ENCODE measurements around the gene MMP20.

Gene MMP20

DNA sequence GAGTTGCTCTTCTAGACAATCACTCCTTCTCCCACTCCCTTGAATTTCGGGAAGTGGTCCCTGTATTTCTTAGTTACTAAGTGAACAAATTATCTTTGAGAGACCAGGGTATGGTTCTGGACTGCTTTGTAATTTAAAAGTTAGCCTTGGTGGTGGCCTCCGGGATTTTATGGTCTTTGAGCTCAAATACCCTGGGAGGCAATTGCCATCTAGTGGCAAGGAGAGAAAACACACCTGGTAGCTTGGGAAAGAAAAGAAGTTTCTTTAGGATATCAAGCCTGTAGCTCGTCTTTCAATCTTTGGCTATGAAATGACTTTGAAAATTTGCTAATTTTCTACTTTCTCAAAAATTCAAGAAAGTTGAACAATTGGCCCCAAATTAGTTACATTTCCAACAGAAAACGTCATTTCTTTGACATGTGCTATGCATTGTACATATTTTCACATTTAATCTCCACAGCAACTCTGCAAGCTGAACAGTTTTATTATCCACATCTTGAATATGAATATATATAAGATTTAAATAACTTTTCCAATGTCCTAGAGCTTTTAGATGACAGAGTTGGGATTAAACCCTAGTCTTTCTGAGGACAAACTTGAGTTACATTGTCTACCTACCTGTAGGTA is 41.3 kb upstream of the MMP20 start:
- H3K27ac ChIP-seq (ENCODE audit: extremely low read depth, low read depth, low read length), result no peak overlapping the region
- CTCF ChIA-PET, result interaction anchor here (0.6 to 4.1 kb wide), 46 partner anchors 9 to 805 kb away, joined by 3 to 43 read pairs (median 4); no protein-coding TSS in a partner anchor
- POLR2A ChIA-PET, result interaction anchor here (0.5 kb wide), 1 partner anchor 152 kb away, joined by 3 read pairs; no protein-coding TSS in a partner anchor
- no peaks in the 10 kb centered on the region for H3K36me3 ChIP-seq (ENCODE audit: control insufficient read depth in 2 of 2, insufficient read depth in 1 of 2, low read length in 2 of 2)
- no peak overlapping the region for H3K4me3 ChIP-seq (ENCODE audit: low read depth, low read length)
- H3K9me3 ChIP-seq (ENCODE audit: control insufficient read depth, insufficient read depth, low read depth, low read length), result no peaks in the 10 kb centered on the region
- TF ChIP-seq, protein P1, sequence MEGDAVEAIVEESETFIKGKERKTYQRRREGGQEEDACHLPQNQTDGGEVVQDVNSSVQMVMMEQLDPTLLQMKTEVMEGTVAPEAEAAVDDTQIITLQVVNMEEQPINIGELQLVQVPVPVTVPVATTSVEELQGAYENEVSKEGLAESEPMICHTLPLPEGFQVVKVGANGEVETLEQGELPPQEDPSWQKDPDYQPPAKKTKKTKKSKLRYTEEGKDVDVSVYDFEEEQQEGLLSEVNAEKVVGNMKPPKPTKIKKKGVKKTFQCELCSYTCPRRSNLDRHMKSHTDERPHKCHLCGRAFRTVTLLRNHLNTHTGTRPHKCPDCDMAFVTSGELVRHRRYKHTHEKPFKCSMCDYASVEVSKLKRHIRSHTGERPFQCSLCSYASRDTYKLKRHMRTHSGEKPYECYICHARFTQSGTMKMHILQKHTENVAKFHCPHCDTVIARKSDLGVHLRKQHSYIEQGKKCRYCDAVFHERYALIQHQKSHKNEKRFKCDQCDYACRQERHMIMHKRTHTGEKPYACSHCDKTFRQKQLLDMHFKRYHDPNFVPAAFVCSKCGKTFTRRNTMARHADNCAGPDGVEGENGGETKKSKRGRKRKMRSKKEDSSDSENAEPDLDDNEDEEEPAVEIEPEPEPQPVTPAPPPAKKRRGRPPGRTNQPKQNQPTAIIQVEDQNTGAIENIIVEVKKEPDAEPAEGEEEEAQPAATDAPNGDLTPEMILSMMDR (tag by site-specific recombination; IDR thresholded peaks at IDR 0.05), result peak; percentile 30; the same call in 1 of the 2 replicates
- no peak for TF ChIP-seq ZNF133 (tag by site-specific recombination; IDR thresholded peaks at IDR 0.05)
- peak; percentile 71 for TF ChIP-seq ZNF654 (tag by site-specific recombination; IDR thresholded peaks at IDR 0.05; ENCODE audit: low read depth)
- no peaks in the 10 kb centered on the region for H3K4me1 ChIP-seq (ENCODE audit: control insufficient read depth, insufficient read depth, low read length)

DNA sequence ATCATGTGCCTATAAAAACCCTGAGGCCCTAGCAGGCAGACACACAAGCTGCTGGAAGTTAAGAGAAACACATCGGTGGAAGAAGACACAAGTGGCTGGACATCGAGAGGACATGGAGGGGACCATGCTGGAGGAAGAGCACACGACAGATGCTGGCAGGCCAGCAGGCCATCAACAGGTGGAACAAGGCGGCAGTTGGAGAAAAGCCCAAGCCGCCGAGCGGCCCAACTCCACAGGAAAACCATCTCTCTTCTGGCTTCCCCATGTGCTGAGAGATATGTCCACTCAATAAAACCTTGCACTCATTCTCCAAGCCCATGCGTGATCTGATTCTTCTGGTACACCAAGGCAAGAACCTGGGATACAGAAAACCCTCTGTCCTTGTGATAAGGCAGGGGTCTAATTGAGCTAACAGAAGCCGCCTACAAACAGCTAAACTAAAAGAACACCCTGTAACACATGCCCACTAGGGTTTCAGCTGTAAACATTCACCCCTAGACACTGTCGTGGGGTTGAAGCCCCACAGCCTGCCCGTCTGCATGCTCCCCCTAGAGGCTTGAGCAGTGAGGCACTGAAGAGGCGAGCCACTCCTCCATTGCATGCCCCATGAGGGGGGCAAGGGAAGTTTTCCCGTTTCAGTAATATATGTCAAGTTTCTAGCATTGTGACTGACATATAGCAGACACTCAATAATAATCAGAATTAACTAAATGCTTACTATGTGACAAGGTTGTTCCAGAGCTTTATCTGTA is 39.0 kb upstream of the MMP20 start:
- Histone ChIP-seq H3K9me3 (ENCODE audit: control insufficient read depth, insufficient read depth, low read depth, low read length) (no peaks in the 10 kb centered on the region), H3K4me1 (ENCODE audit: control insufficient read depth, insufficient read depth, low read length) (no peaks in the 10 kb centered on the region), H3K27ac (ENCODE audit: extremely low read depth, low read depth, low read length) (no peak overlapping the region), H3K36me3 (ENCODE audit: control insufficient read depth in 2 of 2, insufficient read depth in 1 of 2, low read length in 2 of 2) (no peaks in the 10 kb centered on the region), H3K4me3 (ENCODE audit: low read depth, low read length) (no peak overlapping the region)
- ChIA-PET CTCF (interaction anchor here (0.6 to 4.1 kb wide), 6 partner anchors 10 to 375 kb away, joined by 3 to 43 read pairs (median 3); no protein-coding TSS in a partner anchor), POLR2A (no interaction called here)
- peak; percentile 58 for TF ChIP-seq SCRT2 (tag by site-specific recombination; IDR thresholded peaks at IDR 0.05)
- no peak for TF ChIP-seq ZNF274 (IDR thresholded peaks at IDR 0.05; ENCODE audit: low read length)
- TF ChIP-seq ZNF274 (tag by site-specific recombination; IDR thresholded peaks at IDR 0.05; ENCODE audit: borderline replicate concordance), result no peak
- TF ChIP-seq YY2 (tag by site-specific recombination; IDR thresholded peaks at IDR 0.05), result no peak

DNA sequence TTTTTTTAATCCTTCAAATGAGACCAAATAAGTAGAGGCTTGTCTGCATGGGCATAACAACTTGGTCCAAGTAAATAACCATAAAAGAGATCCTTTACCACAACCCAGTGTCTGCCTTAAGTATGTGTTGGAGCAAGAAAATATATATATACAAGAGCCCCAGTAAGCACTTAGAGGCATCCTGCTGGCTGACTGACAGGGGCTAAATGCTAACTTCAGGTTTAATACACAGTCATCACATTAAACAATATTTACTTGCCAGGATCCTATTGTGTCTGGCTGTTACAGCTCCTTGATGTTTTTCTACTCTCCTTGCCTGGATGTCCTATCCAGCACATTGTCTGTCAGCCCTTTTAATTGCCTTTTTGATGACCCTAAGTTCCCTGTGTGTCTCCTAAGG is 37.5 kb upstream of the MMP20 start:
- Histone ChIP-seq H3K9me3 (ENCODE audit: control insufficient read depth, insufficient read depth, low read depth, low read length) (no peaks in the 10 kb centered on the region), H3K27ac (ENCODE audit: extremely low read depth, low read depth, low read length) (no peak overlapping the region), H3K36me3 (ENCODE audit: control insufficient read depth in 2 of 2, insufficient read depth in 1 of 2, low read length in 2 of 2) (no peaks in the 10 kb centered on the region), H3K4me3 (ENCODE audit: low read depth, low read length) (no peak overlapping the region), H3K4me1 (ENCODE audit: control insufficient read depth, insufficient read depth, low read length) (no peaks in the 10 kb centered on the region)
- POLR2A ChIA-PET, result no interaction called here
- TF ChIP-seq, protein P2, sequence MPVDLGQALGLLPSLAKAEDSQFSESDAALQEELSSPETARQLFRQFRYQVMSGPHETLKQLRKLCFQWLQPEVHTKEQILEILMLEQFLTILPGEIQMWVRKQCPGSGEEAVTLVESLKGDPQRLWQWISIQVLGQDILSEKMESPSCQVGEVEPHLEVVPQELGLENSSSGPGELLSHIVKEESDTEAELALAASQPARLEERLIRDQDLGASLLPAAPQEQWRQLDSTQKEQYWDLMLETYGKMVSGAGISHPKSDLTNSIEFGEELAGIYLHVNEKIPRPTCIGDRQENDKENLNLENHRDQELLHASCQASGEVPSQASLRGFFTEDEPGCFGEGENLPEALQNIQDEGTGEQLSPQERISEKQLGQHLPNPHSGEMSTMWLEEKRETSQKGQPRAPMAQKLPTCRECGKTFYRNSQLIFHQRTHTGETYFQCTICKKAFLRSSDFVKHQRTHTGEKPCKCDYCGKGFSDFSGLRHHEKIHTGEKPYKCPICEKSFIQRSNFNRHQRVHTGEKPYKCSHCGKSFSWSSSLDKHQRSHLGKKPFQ (tag by site-specific recombination; IDR thresholded peaks at IDR 0.05), result no peak
- TF ChIP-seq, protein P3, sequence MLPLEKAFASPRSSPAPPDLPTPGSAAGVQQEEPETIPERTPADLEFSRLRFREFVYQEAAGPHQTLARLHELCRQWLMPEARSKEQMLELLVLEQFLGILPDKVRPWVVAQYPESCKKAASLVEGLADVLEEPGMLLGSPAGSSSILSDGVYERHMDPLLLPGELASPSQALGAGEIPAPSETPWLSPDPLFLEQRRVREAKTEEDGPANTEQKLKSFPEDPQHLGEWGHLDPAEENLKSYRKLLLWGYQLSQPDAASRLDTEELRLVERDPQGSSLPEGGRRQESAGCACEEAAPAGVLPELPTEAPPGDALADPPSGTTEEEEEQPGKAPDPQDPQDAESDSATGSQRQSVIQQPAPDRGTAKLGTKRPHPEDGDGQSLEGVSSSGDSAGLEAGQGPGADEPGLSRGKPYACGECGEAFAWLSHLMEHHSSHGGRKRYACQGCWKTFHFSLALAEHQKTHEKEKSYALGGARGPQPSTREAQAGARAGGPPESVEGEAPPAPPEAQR (tag by site-specific recombination; IDR thresholded peaks at IDR 0.05), result no peak
- TF ChIP-seq ZNF274 (IDR thresholded peaks at IDR 0.05; ENCODE audit: low read length) (no peak), ZNF274 (tag by site-specific recombination; IDR thresholded peaks at IDR 0.05; ENCODE audit: borderline replicate concordance) (no peak)
- CTCF ChIA-PET, result no interaction called here

DNA sequence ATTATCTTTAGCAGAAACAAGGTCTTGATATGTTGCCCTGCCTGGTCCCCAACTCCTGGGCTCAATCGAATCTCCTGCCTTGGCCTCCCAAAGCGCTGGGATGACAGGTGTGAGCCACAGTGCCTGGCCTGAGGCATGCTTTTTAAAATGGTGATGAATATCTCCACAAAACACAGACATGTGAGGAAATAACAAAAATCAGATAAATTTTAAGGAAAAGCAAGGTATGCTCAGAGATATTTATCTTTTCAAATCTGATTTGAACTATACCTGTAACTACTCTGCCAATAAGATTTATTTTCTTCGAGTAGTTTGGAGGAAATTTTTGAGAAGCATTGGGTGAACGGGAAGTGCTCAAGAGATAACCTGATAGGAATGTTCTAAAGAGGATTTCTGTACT is 35.9 kb upstream of the MMP20 start:
- ChIA-PET CTCF (interaction anchor here (0.6 to 1.0 kb wide), 3 partner anchors 32 to 271 kb away, joined by 3 read pairs; no protein-coding TSS in a partner anchor), POLR2A (no interaction called here)
- Histone ChIP-seq H3K9me3 (ENCODE audit: control insufficient read depth, insufficient read depth, low read depth, low read length) (no peaks in the 10 kb centered on the region), H3K36me3 (ENCODE audit: control insufficient read depth in 2 of 2, insufficient read depth in 1 of 2, low read length in 2 of 2) (no peaks in the 10 kb centered on the region), H3K4me3 (ENCODE audit: low read depth, low read length) (no peak overlapping the region), H3K27ac (ENCODE audit: extremely low read depth, low read depth, low read length) (no peak overlapping the region), H3K4me1 (ENCODE audit: control insufficient read depth, insufficient read depth, low read length) (no peaks in the 10 kb centered on the region)
- TF ChIP-seq, protein P4, sequence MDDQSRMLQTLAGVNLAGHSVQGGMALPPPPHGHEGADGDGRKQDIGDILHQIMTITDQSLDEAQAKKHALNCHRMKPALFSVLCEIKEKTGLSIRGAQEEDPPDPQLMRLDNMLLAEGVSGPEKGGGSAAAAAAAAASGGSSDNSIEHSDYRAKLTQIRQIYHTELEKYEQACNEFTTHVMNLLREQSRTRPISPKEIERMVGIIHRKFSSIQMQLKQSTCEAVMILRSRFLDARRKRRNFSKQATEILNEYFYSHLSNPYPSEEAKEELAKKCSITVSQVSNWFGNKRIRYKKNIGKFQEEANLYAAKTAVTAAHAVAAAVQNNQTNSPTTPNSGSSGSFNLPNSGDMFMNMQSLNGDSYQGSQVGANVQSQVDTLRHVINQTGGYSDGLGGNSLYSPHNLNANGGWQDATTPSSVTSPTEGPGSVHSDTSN (CRISPR knock-in tag; IDR thresholded peaks at IDR 0.05), result no peak
- TF ChIP-seq, protein P5, sequence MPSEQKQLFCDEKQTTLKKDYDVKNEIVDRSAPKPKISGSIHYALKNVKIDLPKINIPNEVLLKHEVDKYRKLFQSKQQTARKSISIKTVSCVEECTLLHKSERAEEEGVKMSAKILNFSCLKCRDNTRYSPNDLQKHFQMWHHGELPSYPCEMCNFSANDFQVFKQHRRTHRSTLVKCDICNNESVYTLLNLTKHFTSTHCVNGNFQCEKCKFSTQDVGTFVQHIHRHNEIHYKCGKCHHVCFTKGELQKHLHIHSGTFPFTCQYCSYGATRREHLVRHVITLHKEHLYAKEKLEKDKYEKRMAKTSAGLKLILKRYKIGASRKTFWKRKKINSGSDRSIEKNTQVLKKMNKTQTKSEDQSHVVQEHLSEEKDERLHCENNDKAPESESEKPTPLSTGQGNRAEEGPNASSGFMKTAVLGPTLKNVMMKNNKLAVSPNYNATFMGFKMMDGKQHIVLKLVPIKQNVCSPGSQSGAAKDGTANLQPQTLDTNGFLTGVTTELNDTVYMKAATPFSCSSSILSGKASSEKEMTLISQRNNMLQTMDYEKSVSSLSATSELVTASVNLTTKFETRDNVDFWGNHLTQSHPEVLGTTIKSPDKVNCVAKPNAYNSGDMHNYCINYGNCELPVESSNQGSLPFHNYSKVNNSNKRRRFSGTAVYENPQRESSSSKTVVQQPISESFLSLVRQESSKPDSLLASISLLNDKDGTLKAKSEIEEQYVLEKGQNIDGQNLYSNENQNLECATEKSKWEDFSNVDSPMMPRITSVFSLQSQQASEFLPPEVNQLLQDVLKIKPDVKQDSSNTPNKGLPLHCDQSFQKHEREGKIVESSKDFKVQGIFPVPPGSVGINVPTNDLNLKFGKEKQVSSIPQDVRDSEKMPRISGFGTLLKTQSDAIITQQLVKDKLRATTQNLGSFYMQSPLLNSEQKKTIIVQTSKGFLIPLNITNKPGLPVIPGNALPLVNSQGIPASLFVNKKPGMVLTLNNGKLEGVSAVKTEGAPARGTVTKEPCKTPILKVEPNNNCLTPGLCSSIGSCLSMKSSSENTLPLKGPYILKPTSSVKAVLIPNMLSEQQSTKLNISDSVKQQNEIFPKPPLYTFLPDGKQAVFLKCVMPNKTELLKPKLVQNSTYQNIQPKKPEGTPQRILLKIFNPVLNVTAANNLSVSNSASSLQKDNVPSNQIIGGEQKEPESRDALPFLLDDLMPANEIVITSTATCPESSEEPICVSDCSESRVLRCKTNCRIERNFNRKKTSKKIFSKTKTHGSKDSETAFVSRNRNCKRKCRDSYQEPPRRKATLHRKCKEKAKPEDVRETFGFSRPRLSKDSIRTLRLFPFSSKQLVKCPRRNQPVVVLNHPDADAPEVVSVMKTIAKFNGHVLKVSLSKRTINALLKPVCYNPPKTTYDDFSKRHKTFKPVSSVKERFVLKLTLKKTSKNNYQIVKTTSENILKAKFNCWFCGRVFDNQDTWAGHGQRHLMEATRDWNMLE (tag by site-specific recombination; conservative IDR thresholded peaks at IDR 0.05; ENCODE audit: low read depth), result no peak
- TF ChIP-seq OVOL3 (tag by site-specific recombination; IDR thresholded peaks at IDR 0.05) (no peak), ZNF596 (tag by site-specific recombination; IDR thresholded peaks at IDR 0.05) (no peak), ZNF610 (tag by site-specific recombination; IDR thresholded peaks at IDR 0.05; ENCODE audit: borderline replicate concordance) (no peak)

All from HEK293 (cell line).